K562 (cell line): ENCODE measurements around the gene CSNK1G1. TPM values are rescaled to one million over a fixed set of nuclear protein-coding genes. Genes with fewer than 3 reads are reported as not detected.

ENCODE experiments used
- ATAC-seq: fragments of 200-7000 bp; cut with Tn5 transposase; 3 replicates; pipeline ENCODE4 v1.9.1; 2020; ENCODE audit warnings: moderate library complexity
- BruUV-seq: library from RNA; stranded (reverse); fragments of 400-500 nt; replicated peaks from 2 replicates; lab custom pipeline; 2021; lab: Mats Ljungman, UMichigan
- CTCF ChIA-PET: fragments of 300-600 bp; formaldehyde crosslinking; extraction: SDS; loops from one replicate; lab custom pipeline; 2021; ENCODE audit warnings: low intra/inter-chr PET ratio; lab: Yijun Ruan, JAX
- POLR2A ChIA-PET: fragments of 300-600, 350-650 bp; sonication (Branson Sonifier 250); formaldehyde crosslinking; extraction: SDS; loops from one replicate; lab custom pipeline; 2021; ENCODE audit warnings: antibody characterized with exemption, inconsistent platforms; lab: Yijun Ruan, JAX
- DNase-seq, 4 experiments: peaks; one replicate each; pipeline versions ENCODE4 v3.0.0 to v3.0.0-alpha.2; 2011 to 2018; ENCODE audit warnings: low spot score in 3 of 4, mixed read lengths in 3 of 4; ENCODE audit errors: extremely low read depth in 1 of 4
- FAIRE-seq: peaks from 2 replicates; lab custom pipeline; 2011; peaks lifted over from hg19 to GRCh38; lab: Jason Lieb, UNC
- H2AFZ ChIP-seq: 2 replicates; pipeline ENCODE4 v1.6.0; 2011; ENCODE audit warnings: low read depth, low read length, control low read depth, inconsistent platforms
- H3K27ac ChIP-seq: fragments of 200-600 bp; 3 replicates; pipeline ENCODE4 v1.8.0; 2011; ENCODE audit warnings: low read depth, mild to moderate bottlenecking, control low read depth, inconsistent platforms, low read length, moderate library complexity, mixed read lengths; ENCODE audit errors: extremely low read depth
- H3K27me3 ChIP-seq, 2 experiments: fragments of 300-600 bp in 1 of 2; 2 replicates in 1 of 2; 3 replicates in 1 of 2; pipeline versions ENCODE4 v1.6.0 to v1.8.0; 2011; ENCODE audit warnings: inconsistent platforms in 2 of 2, low read length in 2 of 2, mild to moderate bottlenecking in 1 of 2, mixed read lengths in 1 of 2, moderate library complexity in 1 of 2; ENCODE audit not compliant: control insufficient read depth in 2 of 2, insufficient read depth in 2 of 2
- H3K36me3 ChIP-seq: fragments of 300-600 bp; 3 replicates; pipeline ENCODE4 v1.8.0; 2011; ENCODE audit warnings: mild to moderate bottlenecking, low read length, inconsistent platforms; ENCODE audit not compliant: control insufficient read depth, insufficient read depth
- H3K4me1 ChIP-seq, 2 experiments: fragments of 200-600 bp in 1 of 2; replicated peaks in 1 of 2; 2 replicates in 1 of 2; 3 replicates in 1 of 2; pipeline versions ENCODE4 v1.5.1 to v1.8.0; 2011; ENCODE audit warnings: inconsistent platforms in 2 of 2, low read length in 2 of 2, mild to moderate bottlenecking in 1 of 2, mixed read lengths in 1 of 2, moderate library complexity in 1 of 2; ENCODE audit not compliant: control insufficient read depth in 2 of 2, insufficient read depth in 2 of 2
- H3K4me2 ChIP-seq: 2 replicates; pipeline ENCODE4 v1.6.1; 2011; ENCODE audit warnings: low read length, control low read depth, inconsistent platforms, mixed read lengths; ENCODE audit not compliant: insufficient read depth
- H3K4me3 ChIP-seq: fragments of 200-600 bp; sonication (generic), shearing (Covaris generic); 2 replicates; pipeline ENCODE4 v1.5.1; 2016; ENCODE audit warnings: control low read depth, inconsistent platforms
- H3K79me2 ChIP-seq: fragments of 200-600 bp; 3 replicates; pipeline ENCODE4 v1.8.0; 2011; ENCODE audit warnings: low read length, inconsistent platforms; ENCODE audit not compliant: control insufficient read depth, insufficient read depth
- H3K9ac ChIP-seq, 2 experiments: 2 replicates each; pipeline versions ENCODE4 v1.6.0 to v1.6.1; 2011; ENCODE audit warnings: low read depth in 2 of 2, low read length in 2 of 2, control low read depth in 1 of 2, inconsistent platforms in 1 of 2, mild to moderate bottlenecking in 1 of 2, mixed read lengths in 1 of 2; ENCODE audit not compliant: insufficient read depth in 1 of 2
- H3K9me1 ChIP-seq: one replicate; pipeline ENCODE4 v1.6.0; 2011; ENCODE audit warnings: inconsistent platforms, mild to moderate bottlenecking, low read length, moderate library complexity; ENCODE audit not compliant: control insufficient read depth, insufficient read depth
- H3K9me3 ChIP-seq: replicated peaks from 2 replicates; pipeline ENCODE4 v1.5.1; 2011; ENCODE audit warnings: low read depth, low read length, inconsistent platforms; ENCODE audit not compliant: control insufficient read depth, insufficient read depth
- H4K20me1 ChIP-seq: replicated peaks from 2 replicates; pipeline ENCODE4 v1.6.1; 2011; ENCODE audit warnings: low read length, inconsistent platforms, mixed read lengths; ENCODE audit not compliant: control insufficient read depth, insufficient read depth
- ADNP ChIP-seq: fragments of 200-800 bp; sonication (Bioruptor generic); IDR thresholded peaks from 2 replicates; pipeline ENCODE4 v1.6.1; 2016; ENCODE audit warnings: missing genetic modification characterization, missing compliant biosample characterization
- BMI1 ChIP-seq: fragments of 150-350 bp; IDR thresholded peaks from 2 replicates; pipeline ENCODE4 v1.6.1; 2014; ENCODE audit warnings: low read length
- CHAMP1 ChIP-seq: fragments of 450-650 bp; IDR thresholded peaks from 2 replicates; pipeline ENCODE4 v1.6.1; 2016; ENCODE audit warnings: mild to moderate bottlenecking
- CREM ChIP-seq: IDR thresholded peaks from 2 replicates; pipeline ENCODE4 v1.6.1; 2014; ENCODE audit warnings: antibody characterized with exemption, low read depth
- CTBP1 ChIP-seq: fragments of 450-650 bp; IDR thresholded peaks from 2 replicates; pipeline ENCODE4 v1.6.1; 2016; ENCODE audit warnings: borderline replicate concordance
- DIDO1 ChIP-seq: fragments of 450-650 bp; IDR thresholded peaks from 2 replicates; pipeline ENCODE4 v1.6.1; 2016; ENCODE audit warnings: low read depth, missing biosample characterization, missing genetic modification characterization
- EP300 ChIP-seq: IDR thresholded peaks from 2 replicates; pipeline ENCODE4 v1.6.1; 2012; ENCODE audit warnings: low read length, improper control_type of control experiment
- ILK ChIP-seq: fragments of 450-650 bp; IDR thresholded peaks from 2 replicates; pipeline ENCODE4 v1.6.1; 2016; ENCODE audit warnings: missing genetic modification characterization, low read depth, mild to moderate bottlenecking, missing compliant biosample characterization, moderate library complexity, borderline replicate concordance
- NR2C1 ChIP-seq, 2 experiments: fragments of 450-650 bp; IDR thresholded peaks; 2 replicates each; pipeline ENCODE4 v1.6.1; 2017; ENCODE audit warnings: mild to moderate bottlenecking in 2 of 2, antibody characterized with exemption in 1 of 2, inconsistent platforms in 1 of 2, missing compliant biosample characterization in 1 of 2, missing genetic modification characterization in 1 of 2
- SOX6 ChIP-seq: fragments of 450-650 bp; IDR thresholded peaks from 2 replicates; pipeline ENCODE4 v1.6.1; 2014; ENCODE audit warnings: mild to moderate bottlenecking
- SRSF1 ChIP-seq: fragments of 200-400 bp; formaldehyde crosslinking; IDR thresholded peaks from 2 replicates; pipeline ENCODE4 v1.6.1; 2017; ENCODE audit warnings: mild to moderate bottlenecking, low read depth, low read length, moderate library complexity
- ZNF316 ChIP-seq: fragments of 450-650 bp; IDR thresholded peaks from 2 replicates; pipeline ENCODE4 v1.6.1; 2016
- ZNF347 ChIP-seq: fragments of 450-650 bp; formaldehyde crosslinking; IDR thresholded peaks from 2 replicates; pipeline ENCODE4 v1.4.0; 2020; ENCODE audit warnings: low read depth, mild to moderate bottlenecking, moderate library complexity
- ZNF384 ChIP-seq: IDR thresholded peaks from 2 replicates; pipeline ENCODE4 v1.6.1; 2012; ENCODE audit warnings: low read depth, low read length, improper control_type of control experiment
- WGBS: fragments of 100-300 bp; shearing (Covaris generic); methylation state at CpG from one replicate; pipeline ENCODE4 v1.1.6; 2016; ENCODE audit warnings: low coverage, mixed read lengths; ENCODE audit not compliant: insufficient coverage; ENCODE audit errors: missing lambda C conversion rate; 5-methylcytosine and 5-hydroxymethylcytosine counted together
- in situ Hi-C: fragments of 300-500 bp; cut with MboI; formaldehyde crosslinking; loops from 4 replicates; pipeline ENCODE4 v1.15.0; 2018; ENCODE audit warnings: inconsistent platforms, mixed read lengths
- intact Hi-C: fragments of 100-400 bp; cut with micrococcal nuclease; formaldehyde crosslinking; loops from 2 replicates; pipeline ENCODE4 v1.14.2; 2022
- polyA plus RNA-seq, 8 experiments: library from polyadenylated mRNA; depleted of rRNA in 4 of 8; stranded (reverse) in 5 of 8; unstranded in 3 of 8; fragments of >200 nt; fragmentation: Nextera tagmentation in 2 of 8; fragmentation: Illumina TruSeq in 1 of 8; extraction: Ambion mirVana in 2 of 8; extraction: Trizol in 1 of 8; gene quantifications; 2 replicates each; pipeline versions ENCODE4 v1.2.1 to v1.2.3, GENCODE V29; 2011 to 2014; ENCODE audit warnings: inconsistent platforms in 1 of 8, missing spikeins in 1 of 8
- total RNA-seq, 7 experiments: library from RNA; depleted of rRNA in 6 of 7; stranded (reverse); fragments of >200 nt in 6 of 7; fragmentation: Illumina TruSeq in 2 of 7; extraction: Trizol in 2 of 7; gene quantifications; 2 replicates each; pipeline versions ENCODE4 v1.2.1 to v1.2.3, GENCODE V29; 2011 to 2021; ENCODE audit warnings: low replicate concordance in 1 of 7
- TF ChIP-seq, protein P1 (sequence below): fragments of 250-450 bp; sonication (Bioruptor Pico); IDR thresholded peaks from 2 replicates; pipeline ENCODE4 v1.5.0; 2021
- TF ChIP-seq, protein P2 (sequence below): sonication (generic); formaldehyde crosslinking; IDR thresholded peaks from 2 replicates; pipeline ENCODE4 v1.8.1; 2023; ENCODE audit warnings: missing genetic modification reagents, mild to moderate bottlenecking, borderline replicate concordance

CSNK1G1 gene
- total and polyA plus RNA-seq, 9 of the 15 experiments (the other 6 are each of a cell fraction or from before 2014, with no cell fraction given) = 4.5 to 18.5 (median 9.5) TPM

DNA sequence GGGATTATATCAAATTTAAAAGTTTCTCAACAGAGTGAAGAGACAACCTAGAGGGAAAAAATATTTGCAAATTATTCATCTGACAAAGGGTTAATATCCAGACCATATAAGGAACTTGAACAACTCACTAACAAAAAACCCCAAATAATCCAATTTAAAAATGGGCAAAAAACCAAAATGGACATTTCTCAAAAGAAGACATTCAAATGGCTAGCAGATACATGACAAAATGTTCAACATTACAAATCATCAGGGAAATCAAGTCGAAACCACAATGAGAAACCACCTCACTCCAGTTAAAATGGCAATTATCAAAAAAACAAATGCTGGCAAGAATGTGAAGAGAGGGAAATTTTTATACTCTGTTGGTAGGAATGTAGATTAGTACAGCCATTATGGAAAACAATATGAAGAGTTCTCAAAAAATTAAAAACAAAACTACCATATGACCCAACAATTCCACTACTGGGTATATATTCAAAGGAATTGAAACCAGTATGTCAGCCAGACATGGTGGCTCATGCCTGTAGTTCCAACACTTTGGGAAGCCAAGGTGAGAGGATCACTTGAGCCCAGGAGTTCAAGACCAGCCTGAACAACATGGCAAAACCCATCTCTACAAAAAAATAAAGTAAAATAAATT, 88.5 kb downstream of the CSNK1G1 start:
- Histone ChIP-seq H3K9me1 (no peaks in the 10 kb centered on the region), H4K20me1 (no peaks in the 10 kb centered on the region), H3K27ac (no peak overlapping the region), H3K4me3 (no peak overlapping the region), H3K79me2 (peaks cover 10% of the 10 kb centered on the region; the same call in 1 of the 3 replicates), H3K4me2 (no peak overlapping the region), H3K27me3 (no peaks in the 10 kb centered on the region), H3K4me1 (no peaks in the 10 kb centered on the region), H3K9me3 (0 out of 2 replicates have a peak, but pooled peaks cover 2% of the 10 kb centered on the region), H2AFZ (no peak overlapping the region), H3K9ac (no peak overlapping the region), H3K36me3 (no peaks in the 10 kb centered on the region)
- WGBS = 59% methylated on average over 1 of the region's 1 CpG
- CTCF ChIA-PET = no interaction called here
- POLR2A ChIA-PET = no interaction called here
- in situ Hi-C loops = no loop called here
- intact Hi-C loops = no loop called here
- no peak for ATAC-seq
- no peak for DNase-seq
- no peak for FAIRE-seq
- no TSS peak for BruUV-seq
- TF ChIP-seq DIDO1 (tag) (no peak), NR2C1 (IDR thresholded peaks at IDR 0.05) (no peak), NR2C1 (tag; IDR thresholded peaks at IDR 0.05) (no peak), BMI1 (no peak), ZNF316 (no peak), ZNF347 (CRISPR knock-in tag) (no peak), CREM (no peak), SRSF1 (no peak), SOX6 (no peak), CHAMP1 (no peak), ZNF384 (no peak), EP300 (no peak), CTBP1 (no peak), ADNP (tag) (no peak), ILK (no peak)
- TF ChIP-seq, protein P1, sequence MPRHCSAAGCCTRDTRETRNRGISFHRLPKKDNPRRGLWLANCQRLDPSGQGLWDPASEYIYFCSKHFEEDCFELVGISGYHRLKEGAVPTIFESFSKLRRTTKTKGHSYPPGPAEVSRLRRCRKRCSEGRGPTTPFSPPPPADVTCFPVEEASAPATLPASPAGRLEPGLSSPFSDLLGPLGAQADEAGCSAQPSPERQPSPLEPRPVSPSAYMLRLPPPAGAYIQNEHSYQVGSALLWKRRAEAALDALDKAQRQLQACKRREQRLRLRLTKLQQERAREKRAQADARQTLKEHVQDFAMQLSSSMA (CRISPR knock-in tag) = no peak
- TF ChIP-seq, protein P2, sequence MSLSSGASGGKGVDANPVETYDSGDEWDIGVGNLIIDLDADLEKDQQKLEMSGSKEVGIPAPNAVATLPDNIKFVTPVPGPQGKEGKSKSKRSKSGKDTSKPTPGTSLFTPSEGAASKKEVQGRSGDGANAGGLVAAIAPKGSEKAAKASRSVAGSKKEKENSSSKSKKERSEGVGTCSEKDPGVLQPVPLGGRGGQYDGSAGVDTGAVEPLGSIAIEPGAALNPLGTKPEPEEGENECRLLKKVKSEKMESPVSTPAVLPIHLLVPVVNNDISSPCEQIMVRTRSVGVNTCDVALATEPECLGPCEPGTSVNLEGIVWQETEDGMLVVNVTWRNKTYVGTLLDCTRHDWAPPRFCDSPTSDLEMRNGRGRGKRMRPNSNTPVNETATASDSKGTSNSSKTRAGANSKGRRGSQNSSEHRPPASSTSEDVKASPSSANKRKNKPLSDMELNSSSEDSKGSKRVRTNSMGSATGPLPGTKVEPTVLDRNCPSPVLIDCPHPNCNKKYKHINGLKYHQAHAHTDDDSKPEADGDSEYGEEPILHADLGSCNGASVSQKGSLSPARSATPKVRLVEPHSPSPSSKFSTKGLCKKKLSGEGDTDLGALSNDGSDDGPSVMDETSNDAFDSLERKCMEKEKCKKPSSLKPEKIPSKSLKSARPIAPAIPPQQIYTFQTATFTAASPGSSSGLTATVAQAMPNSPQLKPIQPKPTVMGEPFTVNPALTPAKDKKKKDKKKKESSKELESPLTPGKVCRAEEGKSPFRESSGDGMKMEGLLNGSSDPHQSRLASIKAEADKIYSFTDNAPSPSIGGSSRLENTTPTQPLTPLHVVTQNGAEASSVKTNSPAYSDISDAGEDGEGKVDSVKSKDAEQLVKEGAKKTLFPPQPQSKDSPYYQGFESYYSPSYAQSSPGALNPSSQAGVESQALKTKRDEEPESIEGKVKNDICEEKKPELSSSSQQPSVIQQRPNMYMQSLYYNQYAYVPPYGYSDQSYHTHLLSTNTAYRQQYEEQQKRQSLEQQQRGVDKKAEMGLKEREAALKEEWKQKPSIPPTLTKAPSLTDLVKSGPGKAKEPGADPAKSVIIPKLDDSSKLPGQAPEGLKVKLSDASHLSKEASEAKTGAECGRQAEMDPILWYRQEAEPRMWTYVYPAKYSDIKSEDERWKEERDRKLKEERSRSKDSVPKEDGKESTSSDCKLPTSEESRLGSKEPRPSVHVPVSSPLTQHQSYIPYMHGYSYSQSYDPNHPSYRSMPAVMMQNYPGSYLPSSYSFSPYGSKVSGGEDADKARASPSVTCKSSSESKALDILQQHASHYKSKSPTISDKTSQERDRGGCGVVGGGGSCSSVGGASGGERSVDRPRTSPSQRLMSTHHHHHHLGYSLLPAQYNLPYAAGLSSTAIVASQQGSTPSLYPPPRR = no peak
